T-helper 1 cell treated with Interleukin-12 subunit alpha and Interleukin-12 subunit beta and Interleukin-4 antibody, amounts not matched to agents 30 μg/mL and 1 μg/mL, for 36 hours (primary cell): ENCODE measurements around the gene HTR7.
A peak's percentile ranks its signal among the peaks of the same experiment; 100 is the strongest.

Source experiments
- H3K27ac Mint-ChIP-seq: one replicate; pipeline ENCODE4 v1.8.0; 2021; ENCODE audit warnings: mild to moderate bottlenecking, mixed read lengths
- H3K27me3 Mint-ChIP-seq: one replicate; pipeline ENCODE4 v1.8.0; 2021; ENCODE audit warnings: low read depth, mixed read lengths
- H3K36me3 Mint-ChIP-seq: one replicate; pipeline ENCODE4 v1.8.0; 2021; ENCODE audit warnings: low read depth, mixed read lengths
- H3K4me1 Mint-ChIP-seq: one replicate; pipeline ENCODE4 v1.8.0; 2021; ENCODE audit warnings: low read depth, mixed read lengths
- H3K4me3 Mint-ChIP-seq: one replicate; pipeline ENCODE4 v1.8.0; 2021; ENCODE audit warnings: mild to moderate bottlenecking, moderate library complexity, mixed read lengths
- H3K9me3 Mint-ChIP-seq: one replicate; pipeline ENCODE4 v1.8.0; 2021; ENCODE audit warnings: mixed read lengths

The HTR7 gene

DNA sequence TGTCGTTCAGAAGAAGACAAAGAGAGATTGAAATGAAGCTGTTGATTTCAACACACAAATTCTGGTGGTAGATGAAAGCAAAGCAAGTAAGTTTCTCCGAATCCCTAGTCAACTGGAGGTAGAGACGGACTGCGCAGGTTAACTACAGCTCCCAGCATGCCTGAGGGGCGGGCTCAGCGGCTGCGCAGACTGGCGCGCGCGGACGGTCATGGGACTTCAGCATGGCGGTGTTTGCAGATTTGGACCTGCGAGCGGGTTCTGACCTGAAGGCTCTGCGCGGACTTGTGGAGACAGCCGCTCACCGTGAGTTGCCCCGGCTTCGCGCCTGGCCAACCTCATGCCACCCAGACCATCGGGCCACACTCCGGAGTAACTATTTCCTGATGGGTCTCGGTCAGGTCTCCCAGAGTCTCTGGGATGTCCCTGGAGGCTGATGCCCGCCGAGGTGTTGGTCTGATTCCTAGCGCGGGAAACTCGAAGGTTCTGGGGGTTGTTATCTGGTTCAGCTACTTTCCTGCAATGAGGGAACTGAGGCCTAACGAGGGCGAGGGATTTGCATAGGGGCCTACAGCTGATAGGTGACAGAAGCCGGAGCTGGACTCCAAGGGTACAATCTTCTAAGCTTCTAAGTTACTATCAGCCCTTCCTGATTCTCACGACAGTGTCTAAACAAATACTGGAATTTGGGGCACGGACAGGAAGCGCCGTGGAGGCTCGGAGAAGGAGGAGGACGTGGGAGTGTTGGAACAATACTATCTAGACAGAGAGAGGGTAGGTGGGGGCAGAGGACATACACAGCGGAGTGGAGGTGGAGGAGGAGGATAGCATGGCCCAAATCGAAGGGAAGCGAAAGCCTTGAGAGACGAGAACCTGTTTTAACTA is 14.2 kb upstream of the HTR7 start, which contains the start of gene RPP30:
TSS of gene RPP30 (plus strand) at position 209 of the 882 bp plus-strand sequence. CDS start at position 222, 13 bp downstream.
- peak within 1 kb of the TSS; percentile 83 for H3K27ac Mint-ChIP-seq
- H3K4me3 Mint-ChIP-seq = peak within 1 kb of the TSS; percentile 99
- H3K36me3 Mint-ChIP-seq = peaks cover 9% of the 10 kb centered on the region
- H3K27me3 Mint-ChIP-seq = peaks cover 28% of the 10 kb centered on the region
- H3K9me3 Mint-ChIP-seq = peaks cover 3% of the 10 kb centered on the region
- peaks cover 28% of the 10 kb centered on the region for H3K4me1 Mint-ChIP-seq

- Mint-ChIP-seq H3K4me1 (peaks cover 28% of the 10 kb centered on the region), H3K36me3 (peaks cover 6% of the 10 kb centered on the region)
These were observed 13.5 kb upstream of the HTR7 start for GRCh38 chr10:90871279-90871765.

GRCh38 chr10:90866050-90866598 is 8.3 kb upstream of the HTR7 start:
- Mint-ChIP-seq H3K27me3 (peaks cover 74% of the 10 kb centered on the region), H3K27ac (no peak overlapping the region), H3K9me3 (peaks cover 3% of the 10 kb centered on the region), H3K4me3 (no peak overlapping the region), H3K4me1 (peaks cover 3% of the 10 kb centered on the region), H3K36me3 (no peaks in the 10 kb centered on the region)

More at GRCh38 chr10:90871279-90871765, 13.5 kb upstream of the HTR7 start:
- H3K27me3 Mint-ChIP-seq = peaks cover 35% of the 10 kb centered on the region
- peak overlapping the region; percentile 83 for H3K27ac Mint-ChIP-seq
- peaks cover 3% of the 10 kb centered on the region for H3K9me3 Mint-ChIP-seq
- H3K4me3 Mint-ChIP-seq = peak overlapping the region; percentile 99

DNA sequence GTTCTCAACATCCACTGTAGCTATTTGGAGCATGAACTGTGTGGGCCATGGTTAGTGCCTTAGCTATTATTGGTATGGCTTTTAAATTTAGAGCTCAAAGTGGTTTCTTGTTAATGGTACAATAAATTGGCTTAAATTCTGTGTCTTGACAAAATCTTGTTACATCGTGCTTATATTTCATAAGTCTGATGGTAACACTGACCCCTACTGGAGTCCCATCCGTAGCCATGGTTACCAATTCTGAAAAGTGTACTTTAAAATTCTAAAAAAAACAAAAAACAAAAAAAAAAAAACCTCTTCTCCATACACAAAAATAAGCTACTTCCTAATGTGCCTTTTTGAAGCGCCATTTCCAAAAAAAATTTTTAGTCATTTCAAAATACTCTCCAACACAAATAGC is 7.6 kb upstream of the HTR7 start:
- H3K9me3 Mint-ChIP-seq = peaks cover 3% of the 10 kb centered on the region
- H3K27me3 Mint-ChIP-seq = peaks cover 77% of the 10 kb centered on the region
- H3K36me3 Mint-ChIP-seq = no peaks in the 10 kb centered on the region
- H3K27ac Mint-ChIP-seq = no peak overlapping the region
- no peaks in the 10 kb centered on the region for H3K4me1 Mint-ChIP-seq
- H3K4me3 Mint-ChIP-seq = no peak overlapping the region

GRCh38 chr10:90862908-90863514 is 5.2 kb upstream of the HTR7 start:
- Mint-ChIP-seq H3K27ac (no peak overlapping the region), H3K27me3 (peaks cover 83% of the 10 kb centered on the region), H3K9me3 (no peaks in the 10 kb centered on the region), H3K4me3 (no peak overlapping the region), H3K36me3 (no peaks in the 10 kb centered on the region), H3K4me1 (peaks cover 3% of the 10 kb centered on the region)

DNA sequence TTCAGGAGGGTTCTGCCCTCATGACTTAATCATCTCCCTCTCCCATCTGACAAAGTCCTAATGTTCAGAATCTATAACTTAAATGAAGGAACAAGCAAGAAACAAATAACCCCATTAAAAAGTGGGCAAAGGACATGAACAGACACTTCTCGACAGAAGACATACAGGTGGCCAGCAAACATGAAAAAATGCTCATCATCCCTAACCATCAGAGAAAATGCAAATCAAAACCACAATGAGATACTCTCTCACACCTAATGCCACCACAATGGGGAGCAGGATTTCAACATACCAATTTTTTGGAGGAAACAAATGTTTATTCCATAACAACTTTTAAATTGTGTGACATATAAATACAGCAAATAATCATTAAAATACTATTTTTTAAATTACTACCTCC is 3.0 kb upstream of the HTR7 start:
- Mint-ChIP-seq H3K27ac (no peak overlapping the region), H3K4me1 (peaks cover 8% of the 10 kb centered on the region), H3K4me3 (no peak overlapping the region), H3K36me3 (peaks cover 4% of the 10 kb centered on the region), H3K9me3 (no peaks in the 10 kb centered on the region), H3K27me3 (peaks cover 79% of the 10 kb centered on the region)

GRCh38 chr10:90859321-90859751 is 1.5 kb upstream of the HTR7 start:
- H3K9me3 Mint-ChIP-seq = no peaks in the 10 kb centered on the region
- H3K27me3 Mint-ChIP-seq = peaks cover 87% of the 10 kb centered on the region
- peaks cover 4% of the 10 kb centered on the region for H3K36me3 Mint-ChIP-seq
- H3K4me1 Mint-ChIP-seq = peaks cover 8% of the 10 kb centered on the region
- H3K4me3 Mint-ChIP-seq = no peak overlapping the region
- no peak overlapping the region for H3K27ac Mint-ChIP-seq

DNA sequence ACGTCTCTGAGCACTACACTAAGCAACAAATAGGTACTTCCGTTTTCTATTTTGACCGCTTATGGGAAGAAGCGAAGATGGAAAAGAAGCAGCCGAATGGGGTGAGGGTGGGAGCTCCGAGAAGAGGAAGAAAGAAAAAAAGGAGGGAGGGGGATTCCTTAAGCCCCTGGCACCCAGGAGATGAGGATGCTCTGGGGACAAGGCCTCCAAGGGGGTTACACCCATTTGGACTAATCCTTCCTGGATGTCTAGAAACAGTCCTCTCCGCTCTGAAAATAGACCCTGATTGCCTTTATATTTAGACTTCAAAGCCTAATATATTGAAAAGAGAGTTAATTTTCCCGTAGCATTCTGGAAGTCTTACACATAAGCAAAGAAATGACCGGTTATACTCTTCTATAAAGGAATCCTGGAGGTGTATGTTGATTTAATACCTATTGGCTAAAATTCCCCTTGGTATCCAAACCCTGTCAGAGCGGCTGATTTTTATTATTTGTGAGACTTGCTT is 676 bp upstream of the HTR7 start:
- peaks cover 4% of the 10 kb centered on the region for H3K36me3 Mint-ChIP-seq

GRCh38 chr10:90856964-90857634 is 740 bp downstream of the HTR7 start:
- Mint-ChIP-seq H3K27me3 (peaks cover 80% of the 10 kb centered on the region), H3K4me3 (peak overlapping the region; percentile 85), H3K9me3 (no peaks in the 10 kb centered on the region), H3K27ac (no peak overlapping the region), H3K4me1 (peaks cover 8% of the 10 kb centered on the region), H3K36me3 (peaks cover 4% of the 10 kb centered on the region)

More for the DNA sequence above, 676 bp upstream of the HTR7 start:
- Mint-ChIP-seq H3K27ac (no peak overlapping the region), H3K4me1 (peaks cover 8% of the 10 kb centered on the region), H3K27me3 (peaks cover 89% of the 10 kb centered on the region), H3K4me3 (peak overlapping the region; percentile 83), H3K9me3 (no peaks in the 10 kb centered on the region)

GRCh38 chr10:90856261-90856660 is 1.6 kb downstream of the HTR7 start:
- H3K4me1 Mint-ChIP-seq = peaks cover 8% of the 10 kb centered on the region
- peaks cover 4% of the 10 kb centered on the region for H3K9me3 Mint-ChIP-seq
- peaks cover 76% of the 10 kb centered on the region for H3K27me3 Mint-ChIP-seq
- peaks cover 4% of the 10 kb centered on the region for H3K36me3 Mint-ChIP-seq
- H3K4me3 Mint-ChIP-seq = peak overlapping the region; percentile 23
- H3K27ac Mint-ChIP-seq = no peak overlapping the region

- no peak overlapping the region for H3K27ac Mint-ChIP-seq
- H3K27me3 Mint-ChIP-seq = peaks cover 73% of the 10 kb centered on the region
- H3K36me3 Mint-ChIP-seq = peaks cover 10% of the 10 kb centered on the region
These were observed 2.7 kb downstream of the HTR7 start for GRCh38 chr10:90855126-90855525.

DNA sequence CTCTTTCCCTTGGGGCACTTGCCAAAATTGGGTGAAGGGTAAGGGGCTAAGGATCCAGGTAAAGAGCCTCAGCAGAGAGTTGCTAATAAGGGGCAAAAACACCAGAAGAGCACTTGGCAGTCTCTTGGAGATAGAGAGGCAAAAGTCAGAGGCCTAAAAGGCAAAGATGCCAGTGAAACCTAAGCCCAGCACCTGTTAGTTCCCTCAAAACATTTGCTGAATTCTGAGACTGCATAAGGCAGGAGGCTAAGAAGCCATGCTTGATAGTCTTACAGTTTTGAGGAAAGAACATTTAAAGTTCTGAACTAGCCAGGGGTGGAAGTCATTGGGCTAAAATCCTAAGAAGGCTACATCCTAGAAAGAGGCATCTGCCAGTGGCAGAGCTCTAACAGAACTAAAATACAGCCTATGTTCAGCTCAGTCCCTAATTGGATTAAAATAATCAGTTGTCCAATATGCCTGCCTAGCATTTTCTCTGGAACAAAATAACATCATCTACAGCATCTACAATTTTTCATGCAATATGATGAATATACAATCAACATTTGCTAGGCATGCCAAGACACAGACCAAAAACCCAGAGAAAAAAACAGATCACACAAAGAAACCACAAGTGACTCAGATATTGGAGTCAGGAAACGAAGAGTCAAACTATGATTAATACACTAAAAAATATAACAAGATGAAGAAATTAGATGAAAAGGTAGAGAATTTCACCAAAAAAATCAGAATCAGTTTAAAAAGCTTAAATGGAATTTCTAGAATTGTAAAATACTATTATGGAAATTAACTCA is 7.7 kb downstream of the HTR7 start:
- H3K27me3 Mint-ChIP-seq = peaks cover 31% of the 10 kb centered on the region

More at GRCh38 chr10:90855126-90855525, 2.7 kb downstream of the HTR7 start:
- Mint-ChIP-seq H3K4me1 (peaks cover 10% of the 10 kb centered on the region), H3K4me3 (no peak overlapping the region), H3K9me3 (peaks cover 13% of the 10 kb centered on the region)

GRCh38 chr10:90847436-90847835 is 10.4 kb downstream of the HTR7 start:
- Mint-ChIP-seq H3K27ac (no peak overlapping the region), H3K36me3 (peaks cover 6% of the 10 kb centered on the region), H3K4me3 (no peak overlapping the region), H3K9me3 (peaks cover 13% of the 10 kb centered on the region), H3K27me3 (peaks cover 20% of the 10 kb centered on the region), H3K4me1 (peaks cover 2% of the 10 kb centered on the region)

More for the DNA sequence above, 7.7 kb downstream of the HTR7 start:
- H3K4me3 Mint-ChIP-seq = no peak overlapping the region
- H3K4me1 Mint-ChIP-seq = peaks cover 2% of the 10 kb centered on the region
- H3K27ac Mint-ChIP-seq = no peak overlapping the region
- peaks cover 6% of the 10 kb centered on the region for H3K36me3 Mint-ChIP-seq
- H3K9me3 Mint-ChIP-seq = peaks cover 13% of the 10 kb centered on the region
